ENCODE results near the gene COASY.
A peak's percentile ranks its signal among the peaks of the same experiment; 100 is the strongest.
"Not testable (repeated sequence)": the region's sequence is repeated elsewhere in the genome, so short reads cannot be mapped to it uniquely, and the experiment has no call there.

Gene COASY

GRCh38 chr17:42586514-42587230 is 24.7 kb downstream of the COASY start:
- Histone ChIP-seq H3K36me3 (ENCODE audit: insufficient read depth, low read length) (peaks cover 13% of the 10 kb centered on the region), H3K9me3 (ENCODE audit: control insufficient read depth, insufficient read depth, low read length) (no peaks in the 10 kb centered on the region), H3K9ac (ENCODE audit: low read depth, low read length) (no peak overlapping the region), H3K4me1 (ENCODE audit: insufficient read depth, low read length) (no peaks in the 10 kb centered on the region)

GRCh38 chr17:42590886-42591285 is 28.9 kb downstream of the COASY start:
- Histone ChIP-seq H3K36me3 (ENCODE audit: insufficient read depth, low read length) (no peaks in the 10 kb centered on the region), H3K9me3 (ENCODE audit: control insufficient read depth, insufficient read depth, low read length) (no peaks in the 10 kb centered on the region), H3K9ac (ENCODE audit: low read depth, low read length) (no peak overlapping the region), H3K4me1 (ENCODE audit: insufficient read depth, low read length) (no peaks in the 10 kb centered on the region)

- Histone ChIP-seq H3K9ac (ENCODE audit: low read depth, low read length) (no peak overlapping the region), H3K9me3 (ENCODE audit: control insufficient read depth, insufficient read depth, low read length) (no peaks in the 10 kb centered on the region), H3K4me1 (ENCODE audit: insufficient read depth, low read length) (no peaks in the 10 kb centered on the region), H3K36me3 (ENCODE audit: insufficient read depth, low read length) (no peaks in the 10 kb centered on the region)
Observed at GRCh38 chr17:42591411-42591810, 29.5 kb downstream of the COASY start.

GRCh38 chr17:42596386-42596785 is 34.4 kb downstream of the COASY start:
- Histone ChIP-seq H3K9ac (ENCODE audit: low read depth, low read length) (no peak overlapping the region), H3K36me3 (ENCODE audit: insufficient read depth, low read length) (no peaks in the 10 kb centered on the region), H3K9me3 (ENCODE audit: control insufficient read depth, insufficient read depth, low read length) (no peaks in the 10 kb centered on the region), H3K4me1 (ENCODE audit: insufficient read depth, low read length) (no peaks in the 10 kb centered on the region)

GRCh38 chr17:42598905-42599304 is 37.0 kb downstream of the COASY start:
- no peaks in the 10 kb centered on the region for H3K36me3 ChIP-seq (ENCODE audit: insufficient read depth, low read length)
- H3K9ac ChIP-seq (ENCODE audit: low read depth, low read length): no peak overlapping the region
- H3K4me1 ChIP-seq (ENCODE audit: insufficient read depth, low read length): no peaks in the 10 kb centered on the region
- H3K9me3 ChIP-seq (ENCODE audit: control insufficient read depth, insufficient read depth, low read length): no peaks in the 10 kb centered on the region

- Histone ChIP-seq H3K36me3 (ENCODE audit: insufficient read depth, low read length) (no peaks in the 10 kb centered on the region), H3K9ac (ENCODE audit: low read depth, low read length) (no peak overlapping the region), H3K9me3 (ENCODE audit: control insufficient read depth, insufficient read depth, low read length) (no peaks in the 10 kb centered on the region), H3K4me1 (ENCODE audit: insufficient read depth, low read length) (peaks cover 7% of the 10 kb centered on the region; the same call in 1 of the 2 replicates)
Observed at GRCh38 chr17:42603318-42603717, 41.4 kb downstream of the COASY start.

GRCh38 chr17:42607769-42608168 is 45.8 kb downstream of the COASY start:
- peaks cover 8% of the 10 kb centered on the region; the same call in 1 of the 2 replicates for H3K4me1 ChIP-seq (ENCODE audit: insufficient read depth, low read length)
- peak overlapping the region; percentile 78; the same call in 1 of the 2 replicates for H3K9ac ChIP-seq (ENCODE audit: low read depth, low read length)
- H3K9me3 ChIP-seq (ENCODE audit: control insufficient read depth, insufficient read depth, low read length): no peaks in the 10 kb centered on the region
- peaks cover 11% of the 10 kb centered on the region for H3K36me3 ChIP-seq (ENCODE audit: insufficient read depth, low read length)

- H3K9me3 ChIP-seq (ENCODE audit: control insufficient read depth, insufficient read depth, low read length): no peaks in the 10 kb centered on the region
- H3K9ac ChIP-seq (ENCODE audit: low read depth, low read length): peak overlapping the region; percentile 78
- H3K4me1 ChIP-seq (ENCODE audit: insufficient read depth, low read length): peaks cover 8% of the 10 kb centered on the region; the same call in 1 of the 2 replicates
- H3K36me3 ChIP-seq (ENCODE audit: insufficient read depth, low read length): peaks cover 16% of the 10 kb centered on the region
Observed at GRCh38 chr17:42608305-42609181, 46.6 kb downstream of the COASY start.

- H3K4me1 ChIP-seq (ENCODE audit: insufficient read depth, low read length): peaks cover 8% of the 10 kb centered on the region; the same call in 1 of the 2 replicates
Observed at GRCh38 chr17:42609182-42609813, 47.4 kb downstream of the COASY start, which contains the start of the genes RETREG3 and TUBG1. RETREG3 (minus strand) TSS chr17:42609374; CDS start chr17:42609324, 50 bp downstream. TUBG1 (plus strand) TSS chr17:42609683; CDS start chr17:42609738, 55 bp downstream.

GRCh38 chr17:42609814-42610801 is 48.2 kb downstream of the COASY start:
- H3K9me3 ChIP-seq (ENCODE audit: control insufficient read depth, insufficient read depth, low read length): not testable (repeated sequence)

More at GRCh38 chr17:42609182-42609813, 47.4 kb downstream of the COASY start, which contains the start of the genes RETREG3 and TUBG1:
- Histone ChIP-seq H3K9me3 (ENCODE audit: control insufficient read depth, insufficient read depth, low read length) (no peaks in the 10 kb centered on the region), H3K9ac (ENCODE audit: low read depth, low read length) (peak within 1 kb of the TSS; percentile 78), H3K36me3 (ENCODE audit: insufficient read depth, low read length) (peaks cover 16% of the 10 kb centered on the region)

GRCh38 chr17:42612013-42612412 is 50.1 kb downstream of the COASY start:
- H3K9ac ChIP-seq (ENCODE audit: low read depth, low read length): no peak overlapping the region
- H3K36me3 ChIP-seq (ENCODE audit: insufficient read depth, low read length): peaks cover 27% of the 10 kb centered on the region
- peaks cover 8% of the 10 kb centered on the region; the same call in 1 of the 2 replicates for H3K4me1 ChIP-seq (ENCODE audit: insufficient read depth, low read length)
- no peaks in the 10 kb centered on the region for H3K9me3 ChIP-seq (ENCODE audit: control insufficient read depth, insufficient read depth, low read length)

More at GRCh38 chr17:42609814-42610801, 48.2 kb downstream of the COASY start:
- Histone ChIP-seq H3K9ac (ENCODE audit: low read depth, low read length) (peak overlapping the region; percentile 78), H3K36me3 (ENCODE audit: insufficient read depth, low read length) (peaks cover 22% of the 10 kb centered on the region)
- H3K4me1 ChIP-seq (ENCODE audit: insufficient read depth, low read length): not testable (repeated sequence)

GRCh38 chr17:42613699-42614295 is 51.8 kb downstream of the COASY start:
- Histone ChIP-seq H3K9me3 (ENCODE audit: control insufficient read depth, insufficient read depth, low read length) (no peaks in the 10 kb centered on the region), H3K36me3 (ENCODE audit: insufficient read depth, low read length) (peaks cover 27% of the 10 kb centered on the region), H3K4me1 (ENCODE audit: insufficient read depth, low read length) (peaks cover 2% of the 10 kb centered on the region), H3K9ac (ENCODE audit: low read depth, low read length) (no peak overlapping the region)

All from ES-I3 (cell line).